Adrenal gland (tissue), 5 donors: ENCODE measurements around the gene MICAL3.

ENCODE experiments used
- CTCF ChIP-seq, 6 experiments: fragments of 450-650 bp in 4 of 6; fragments of 200-600 bp in 2 of 6; sonication (generic) in 1 of 6; IDR thresholded peaks; 1 replicate in 5 of 6; 2 replicates in 1 of 6; pipeline versions ENCODE4 v1.5.1 to v1.8.0; 2016 to 2021; ENCODE audit warnings: antibody characterized with exemption in 6 of 6, mild to moderate bottlenecking in 2 of 6, moderate library complexity in 1 of 6
- POLR2A ChIP-seq, 2 donors: fragments of 450-650 bp; IDR thresholded peaks; one replicate each; pipeline ENCODE4 v1.6.1; 2017; ENCODE audit warnings: antibody characterized with exemption in 2 of 2, mild to moderate bottlenecking in 2 of 2, moderate library complexity in 1 of 2
- donor health status: DM: no; HTN: no; CAD: no.

- TF ChIP-seq CTCF (IDR thresholded peaks at IDR 0.05) (no peak), POLR2A (IDR thresholded peaks at IDR 0.05) (no peak)
Measured at GRCh38 chr22:17954860-17955587, 69.3 kb downstream of the MICAL3 start.
